OCI-LY1 (cell line): ENCODE results near the gene PTPRD.

ENCODE experiments used
- CTCF ChIP-seq: fragments of 200-600 bp; sonication (generic), shearing (Covaris generic); IDR thresholded peaks from 2 replicates; pipeline ENCODE4 v1.5.1; 2017; ENCODE audit warnings: mild to moderate bottlenecking, antibody characterized with exemption, low read length, moderate library complexity, mixed read lengths
- EZH2 ChIP-seq: fragments of 200-600 bp; sonication (generic), shearing (Covaris generic); IDR thresholded peaks from 2 replicates; pipeline ENCODE4 v1.8.0; 2017; ENCODE audit warnings: borderline replicate concordance, mixed run types, mild to moderate bottlenecking, antibody characterized with exemption, low read length, moderate library complexity, mixed read lengths

GRCh38 chr9:8508671-8509290 lies 2104.0 kb downstream of the PTPRD start:
- no peak for TF ChIP-seq CTCF
- TF ChIP-seq EZH2: no peak
